ENCODE measurements around the gene SLC17A8.
A peak's percentile ranks its signal among the peaks of the same experiment; 100 is the strongest.

Gene SLC17A8

DNA sequence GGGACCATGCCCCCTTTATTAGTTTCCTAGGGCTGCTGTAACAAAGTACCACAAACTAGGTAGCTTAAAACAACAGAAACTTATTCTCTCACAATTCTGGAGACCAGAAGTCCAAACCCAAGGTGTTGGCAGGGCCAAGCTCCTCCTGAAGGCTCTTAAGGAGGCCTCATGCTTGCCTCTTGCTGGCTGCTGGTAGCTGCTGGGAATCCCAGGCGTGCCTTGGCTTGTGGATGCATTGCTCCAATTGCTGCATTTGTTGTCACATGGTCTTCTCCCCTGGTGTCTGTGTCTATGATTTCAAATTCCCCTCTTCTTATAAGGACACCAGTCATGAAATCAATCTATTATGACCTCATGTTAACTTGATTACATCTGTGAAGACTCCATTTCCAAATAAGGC, 11.2 kb downstream of the SLC17A8 start:
- Histone ChIP-seq H3K9me3 (ENCODE audit: control insufficient read depth, insufficient read depth, low read length) (peaks cover 5% of the 10 kb centered on the region; the same call in 1 of the 2 replicates), H3K36me3 (ENCODE audit: control insufficient read depth, insufficient read depth, low read length) (no peaks in the 10 kb centered on the region), H3K4me3 (ENCODE audit: low read depth, low read length) (no peak overlapping the region), H3K9ac (ENCODE audit: low read depth, low read length) (no peak overlapping the region), H3K27me3 (ENCODE audit: control insufficient read depth, insufficient read depth, low read length) (no peaks in the 10 kb centered on the region), H3K27ac (ENCODE audit: low read depth, low read length) (no peak overlapping the region), H3K4me1 (ENCODE audit: control insufficient read depth, insufficient read depth, low read length) (peaks cover 24% of the 10 kb centered on the region)

DNA sequence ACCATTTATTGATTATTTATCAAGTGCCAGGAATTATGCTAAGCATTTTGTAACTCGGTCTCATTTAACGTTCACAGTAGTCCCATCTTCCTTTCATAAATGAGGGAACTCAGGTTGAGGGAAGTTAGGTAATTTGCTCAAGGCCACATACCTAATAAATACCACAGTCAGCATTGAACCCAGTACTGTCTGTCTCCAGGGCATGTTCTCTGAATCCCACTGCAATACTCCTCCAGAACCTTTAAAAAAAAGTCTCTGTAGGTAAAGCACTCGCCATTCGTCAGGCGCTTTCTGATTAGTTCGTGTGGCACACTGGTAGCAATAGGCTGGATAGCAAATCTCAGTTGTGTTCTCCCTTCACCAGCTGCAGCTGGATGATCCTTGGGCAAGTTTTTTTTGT, 14.3 kb downstream of the SLC17A8 start:
- no peak overlapping the region for H3K27ac ChIP-seq (ENCODE audit: low read depth, low read length)
- H3K4me3 ChIP-seq (ENCODE audit: low read depth, low read length), result no peak overlapping the region
- H3K9ac ChIP-seq (ENCODE audit: low read depth, low read length), result no peak overlapping the region
- H3K36me3 ChIP-seq (ENCODE audit: control insufficient read depth, insufficient read depth, low read length), result no peaks in the 10 kb centered on the region
- H3K27me3 ChIP-seq (ENCODE audit: control insufficient read depth, insufficient read depth, low read length), result peaks cover 3% of the 10 kb centered on the region; the same call in 1 of the 2 replicates
- H3K4me1 ChIP-seq (ENCODE audit: control insufficient read depth, insufficient read depth, low read length), result peaks cover 38% of the 10 kb centered on the region
- H3K9me3 ChIP-seq (ENCODE audit: control insufficient read depth, insufficient read depth, low read length), result peaks cover 5% of the 10 kb centered on the region; the same call in 1 of the 2 replicates

DNA sequence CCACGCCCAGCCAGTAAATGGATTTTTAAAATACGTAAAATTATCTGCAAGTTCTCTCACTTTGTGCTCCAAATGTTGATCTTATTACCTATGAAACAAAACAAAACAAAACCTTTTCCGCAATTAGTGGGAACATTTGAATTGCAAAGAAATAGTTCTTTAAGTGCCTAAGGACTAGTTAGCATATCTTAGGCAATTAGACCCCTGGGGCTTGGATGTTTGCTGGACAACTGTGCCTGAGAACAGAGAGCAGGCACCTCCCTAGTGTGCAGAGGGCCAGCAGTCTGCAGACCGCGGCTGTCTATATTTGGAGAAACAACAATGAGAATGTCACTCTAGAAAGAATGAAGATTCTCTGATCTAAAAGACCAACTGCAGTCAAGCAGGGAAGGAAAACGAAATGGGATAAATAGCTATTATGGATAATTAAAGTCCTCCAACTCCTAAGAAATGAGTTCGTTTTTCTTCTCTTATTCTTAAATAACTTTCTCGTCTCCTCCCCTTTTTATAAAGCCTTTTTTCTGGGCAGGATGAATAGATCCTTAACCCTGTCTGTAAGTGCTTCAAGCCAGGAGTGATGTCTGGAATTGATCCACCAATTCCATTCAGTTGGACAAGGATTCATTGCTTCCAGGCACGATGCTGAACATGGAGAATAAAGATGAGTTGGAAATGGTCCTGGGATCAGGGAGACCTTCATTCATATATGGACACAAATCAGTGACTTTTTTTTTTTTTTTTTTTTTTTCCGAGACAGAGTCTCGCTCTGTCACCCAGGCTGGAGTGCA, 16.2 kb downstream of the SLC17A8 start:
- Histone ChIP-seq H3K4me1 (ENCODE audit: control insufficient read depth, insufficient read depth, low read length) (peaks cover 38% of the 10 kb centered on the region), H3K36me3 (ENCODE audit: control insufficient read depth, insufficient read depth, low read length) (no peaks in the 10 kb centered on the region), H3K4me3 (ENCODE audit: low read depth, low read length) (no peak overlapping the region), H3K9ac (ENCODE audit: low read depth, low read length) (no peak overlapping the region), H3K9me3 (ENCODE audit: control insufficient read depth, insufficient read depth, low read length) (peaks cover 5% of the 10 kb centered on the region; the same call in 1 of the 2 replicates), H3K27me3 (ENCODE audit: control insufficient read depth, insufficient read depth, low read length) (peaks cover 3% of the 10 kb centered on the region; the same call in 1 of the 2 replicates), H3K27ac (ENCODE audit: low read depth, low read length) (peak overlapping the region; percentile 25)

DNA sequence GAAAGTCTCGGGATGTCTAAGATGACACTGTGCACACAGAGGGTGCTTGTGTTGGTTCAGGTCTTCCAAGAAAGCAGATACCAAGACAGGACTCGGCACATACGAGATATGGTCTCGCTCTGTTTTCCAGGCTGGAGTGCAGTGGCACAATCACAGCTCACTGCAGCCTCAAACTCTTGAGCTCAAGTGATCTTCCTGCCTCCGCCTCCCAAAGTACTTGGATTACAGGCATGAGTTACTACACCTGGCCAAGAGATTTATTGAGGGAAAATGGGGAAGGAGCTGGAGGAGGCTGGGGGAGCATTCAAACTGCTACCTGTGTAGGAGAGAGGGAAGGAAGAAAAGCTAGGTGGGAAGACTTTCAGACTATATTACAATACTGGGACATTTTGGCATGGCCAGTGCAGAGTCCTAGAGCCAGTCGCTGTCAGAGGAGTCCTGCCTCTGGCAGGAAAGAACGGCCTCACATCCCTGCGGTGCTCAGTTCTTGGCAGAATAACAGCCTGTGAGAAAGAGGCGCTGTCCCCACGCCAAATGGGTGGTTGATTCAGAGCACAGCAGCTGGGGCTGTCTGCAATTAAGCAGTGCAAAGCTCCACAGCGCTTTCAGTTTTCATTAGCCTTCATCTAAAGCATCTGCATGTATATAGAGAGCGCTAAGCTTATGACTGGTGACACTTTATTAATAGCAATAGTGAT, 18.3 kb downstream of the SLC17A8 start:
- Histone ChIP-seq H3K27ac (ENCODE audit: low read depth, low read length) (no peak overlapping the region), H3K36me3 (ENCODE audit: control insufficient read depth, insufficient read depth, low read length) (no peaks in the 10 kb centered on the region), H3K9me3 (ENCODE audit: control insufficient read depth, insufficient read depth, low read length) (no peaks in the 10 kb centered on the region), H3K27me3 (ENCODE audit: control insufficient read depth, insufficient read depth, low read length) (peaks cover 3% of the 10 kb centered on the region; the same call in 1 of the 2 replicates), H3K4me1 (ENCODE audit: control insufficient read depth, insufficient read depth, low read length) (peaks cover 38% of the 10 kb centered on the region), H3K4me3 (ENCODE audit: low read depth, low read length) (no peak overlapping the region), H3K9ac (ENCODE audit: low read depth, low read length) (no peak overlapping the region)

DNA sequence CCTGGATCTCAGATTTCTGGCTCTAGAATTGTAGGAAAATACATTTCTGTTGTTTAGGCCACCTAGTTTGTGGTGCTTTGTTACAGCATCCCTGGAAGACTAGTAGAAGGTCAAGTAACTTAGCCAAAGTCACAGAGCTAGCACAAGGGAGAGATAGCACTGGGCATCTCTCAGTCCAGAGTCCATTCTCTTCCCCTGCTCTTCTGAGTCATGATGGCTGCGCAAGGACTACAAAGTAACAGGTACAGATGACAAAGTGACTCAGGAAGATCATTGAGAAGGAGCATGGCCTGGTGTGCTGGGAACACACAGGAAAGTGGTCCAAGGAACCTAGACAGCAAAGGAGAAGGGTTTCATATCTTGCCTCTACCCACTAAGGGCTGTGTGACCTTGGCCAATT, 19.3 kb downstream of the SLC17A8 start:
- Histone ChIP-seq H3K4me3 (ENCODE audit: low read depth, low read length) (no peak overlapping the region), H3K27ac (ENCODE audit: low read depth, low read length) (no peak overlapping the region), H3K4me1 (ENCODE audit: control insufficient read depth, insufficient read depth, low read length) (peaks cover 31% of the 10 kb centered on the region), H3K27me3 (ENCODE audit: control insufficient read depth, insufficient read depth, low read length) (peaks cover 3% of the 10 kb centered on the region; the same call in 1 of the 2 replicates), H3K9ac (ENCODE audit: low read depth, low read length) (no peak overlapping the region), H3K36me3 (ENCODE audit: control insufficient read depth, insufficient read depth, low read length) (no peaks in the 10 kb centered on the region), H3K9me3 (ENCODE audit: control insufficient read depth, insufficient read depth, low read length) (no peaks in the 10 kb centered on the region)

DNA sequence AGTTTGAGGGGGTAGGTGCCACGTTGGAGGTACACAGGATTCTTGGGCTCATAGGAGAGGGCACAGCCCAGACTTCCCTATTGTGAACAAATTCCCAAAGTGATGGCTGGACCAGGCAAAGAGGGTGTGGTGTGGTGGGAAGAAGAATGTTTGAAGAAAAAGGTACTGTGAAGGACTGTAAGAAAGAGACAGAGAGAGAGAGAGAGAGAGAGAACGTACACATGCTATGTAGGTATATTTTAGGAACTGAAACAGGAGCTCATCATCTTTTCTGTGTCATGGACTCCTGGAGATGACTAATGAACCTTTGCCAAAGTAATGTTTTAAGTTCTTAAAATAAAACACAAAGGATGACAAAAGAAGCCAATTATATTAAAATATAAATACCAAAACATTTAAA, 24.5 kb downstream of the SLC17A8 start:
- H3K4me3 ChIP-seq (ENCODE audit: low read depth, low read length), result no peak overlapping the region
- no peaks in the 10 kb centered on the region for H3K36me3 ChIP-seq (ENCODE audit: control insufficient read depth, insufficient read depth, low read length)
- H3K4me1 ChIP-seq (ENCODE audit: control insufficient read depth, insufficient read depth, low read length), result no peaks in the 10 kb centered on the region
- H3K9me3 ChIP-seq (ENCODE audit: control insufficient read depth, insufficient read depth, low read length), result no peaks in the 10 kb centered on the region
- no peak overlapping the region for H3K9ac ChIP-seq (ENCODE audit: low read depth, low read length)
- H3K27ac ChIP-seq (ENCODE audit: low read depth, low read length), result no peak overlapping the region
- no peaks in the 10 kb centered on the region for H3K27me3 ChIP-seq (ENCODE audit: control insufficient read depth, insufficient read depth, low read length)

DNA sequence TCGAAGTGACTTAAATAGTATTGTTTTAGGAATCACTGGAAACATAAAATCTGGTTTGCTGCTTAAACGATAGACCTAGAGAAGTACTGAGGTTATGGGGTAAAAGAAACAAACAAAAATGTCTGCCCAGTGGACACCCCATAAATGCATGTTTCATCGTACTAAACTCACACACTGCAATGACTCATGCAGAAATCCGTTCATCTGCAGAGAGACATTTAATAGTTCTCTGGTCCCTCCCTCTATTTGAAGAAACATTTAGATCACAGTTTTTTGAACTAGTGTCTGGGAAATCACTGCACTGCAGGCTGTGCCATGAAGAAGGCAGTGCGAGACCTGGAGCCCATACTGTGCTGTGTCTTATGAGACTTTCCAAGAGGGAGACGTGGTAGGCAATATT, 25.5 kb downstream of the SLC17A8 start:
- no peaks in the 10 kb centered on the region for H3K27me3 ChIP-seq (ENCODE audit: control insufficient read depth, insufficient read depth, low read length)
- no peak overlapping the region for H3K9ac ChIP-seq (ENCODE audit: low read depth, low read length)
- H3K36me3 ChIP-seq (ENCODE audit: control insufficient read depth, insufficient read depth, low read length), result no peaks in the 10 kb centered on the region
- H3K27ac ChIP-seq (ENCODE audit: low read depth, low read length), result no peak overlapping the region
- no peaks in the 10 kb centered on the region for H3K4me1 ChIP-seq (ENCODE audit: control insufficient read depth, insufficient read depth, low read length)
- H3K4me3 ChIP-seq (ENCODE audit: low read depth, low read length), result no peak overlapping the region
- no peaks in the 10 kb centered on the region for H3K9me3 ChIP-seq (ENCODE audit: control insufficient read depth, insufficient read depth, low read length)

DNA sequence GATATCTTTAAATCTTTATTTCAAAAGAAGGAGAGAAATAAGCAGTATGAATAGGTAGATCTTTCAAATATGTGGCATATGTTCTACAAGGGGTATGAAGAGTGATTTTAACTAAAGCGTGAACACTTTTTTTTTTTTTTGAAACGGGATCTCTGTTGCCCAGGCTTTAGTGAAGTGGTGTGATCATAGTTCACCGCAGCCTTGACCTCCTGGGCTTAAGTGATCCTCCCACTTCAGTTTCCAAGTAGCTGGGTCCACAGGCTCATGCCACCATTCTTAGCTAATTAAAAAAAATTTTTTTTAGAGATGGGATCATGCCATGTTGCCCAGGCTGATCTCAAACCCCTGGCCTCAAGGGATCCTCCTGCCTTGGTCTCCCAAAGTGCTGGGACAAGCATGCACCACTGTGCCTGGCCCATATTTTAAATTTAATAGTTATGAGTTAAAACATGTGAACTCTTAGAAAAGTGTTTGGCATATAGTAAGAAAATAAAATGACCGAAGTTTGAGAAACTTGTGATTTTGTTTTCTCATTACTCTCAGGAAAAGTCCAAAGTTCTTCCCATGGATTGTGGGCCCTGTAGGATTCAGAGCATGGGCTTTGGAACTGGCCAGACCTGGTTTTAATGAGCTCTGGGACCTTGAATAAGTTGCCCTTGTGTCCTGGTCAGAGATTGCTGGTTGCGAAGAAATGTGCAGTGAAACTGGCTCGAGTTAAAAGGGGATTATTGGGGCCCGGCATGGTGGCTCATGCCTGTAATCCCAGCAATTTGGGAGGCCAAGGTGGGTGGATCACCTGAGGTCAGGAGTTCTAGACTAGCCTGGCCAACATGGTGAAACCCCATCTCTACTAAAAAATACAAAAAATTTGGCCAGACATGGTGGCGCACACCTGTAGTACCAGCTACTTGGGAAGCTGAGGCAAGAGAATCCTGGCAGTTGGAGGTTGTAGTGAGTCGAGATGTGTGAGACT, 27.0 kb downstream of the SLC17A8 start:
- H3K36me3 ChIP-seq (ENCODE audit: control insufficient read depth, insufficient read depth, low read length), result no peaks in the 10 kb centered on the region
- H3K9me3 ChIP-seq (ENCODE audit: control insufficient read depth, insufficient read depth, low read length), result no peaks in the 10 kb centered on the region
- no peak overlapping the region for H3K27ac ChIP-seq (ENCODE audit: low read depth, low read length)
- H3K4me1 ChIP-seq (ENCODE audit: control insufficient read depth, insufficient read depth, low read length), result no peaks in the 10 kb centered on the region
- H3K4me3 ChIP-seq (ENCODE audit: low read depth, low read length), result no peak overlapping the region
- H3K27me3 ChIP-seq (ENCODE audit: control insufficient read depth, insufficient read depth, low read length), result no peaks in the 10 kb centered on the region
- no peak overlapping the region for H3K9ac ChIP-seq (ENCODE audit: low read depth, low read length)

DNA sequence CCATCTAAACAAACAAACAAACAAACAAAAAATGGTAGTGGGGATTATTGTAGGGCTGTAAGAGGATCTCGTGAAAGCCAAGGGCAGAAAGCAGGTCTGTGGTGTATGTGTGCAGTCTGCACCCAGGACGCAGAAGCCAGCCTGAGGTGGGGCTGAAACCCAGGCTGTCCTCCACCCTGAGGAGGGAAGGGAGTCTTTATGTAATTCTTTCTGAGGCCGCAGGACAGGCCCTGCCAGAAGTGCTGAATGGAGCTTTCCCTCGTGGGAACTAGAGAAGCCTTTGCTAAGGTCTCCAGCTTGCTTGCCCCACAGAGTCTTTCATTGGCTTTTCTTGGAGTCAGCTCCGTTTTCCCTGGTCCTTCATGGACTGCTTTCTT, 27.7 kb downstream of the SLC17A8 start:
- Histone ChIP-seq H3K4me3 (ENCODE audit: low read depth, low read length) (no peak overlapping the region), H3K9ac (ENCODE audit: low read depth, low read length) (no peak overlapping the region), H3K4me1 (ENCODE audit: control insufficient read depth, insufficient read depth, low read length) (no peaks in the 10 kb centered on the region), H3K9me3 (ENCODE audit: control insufficient read depth, insufficient read depth, low read length) (no peaks in the 10 kb centered on the region), H3K27ac (ENCODE audit: low read depth, low read length) (no peak overlapping the region), H3K27me3 (ENCODE audit: control insufficient read depth, insufficient read depth, low read length) (no peaks in the 10 kb centered on the region), H3K36me3 (ENCODE audit: control insufficient read depth, insufficient read depth, low read length) (no peaks in the 10 kb centered on the region)

DNA sequence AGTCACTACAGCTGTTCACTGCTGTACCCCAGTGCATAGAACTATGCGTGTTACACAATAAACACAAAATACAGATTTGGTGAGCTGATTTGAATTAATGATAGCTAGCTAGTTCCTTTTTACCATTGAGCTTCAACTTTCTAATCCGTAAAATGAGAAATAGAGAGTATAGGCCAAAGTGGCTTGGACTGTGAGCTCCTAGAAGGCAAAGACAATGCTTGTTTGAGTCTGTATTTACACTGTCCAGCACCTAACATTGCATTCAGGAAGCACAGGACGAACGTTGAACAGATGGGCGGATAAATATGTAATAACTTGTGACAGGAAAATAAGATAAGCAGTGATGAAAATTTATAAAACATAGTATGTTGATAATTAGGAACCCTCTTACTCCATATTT, 31.5 kb downstream of the SLC17A8 start:
- no peaks in the 10 kb centered on the region for H3K27me3 ChIP-seq (ENCODE audit: control insufficient read depth, insufficient read depth, low read length)
- no peak overlapping the region for H3K4me3 ChIP-seq (ENCODE audit: low read depth, low read length)
- no peak overlapping the region for H3K9ac ChIP-seq (ENCODE audit: low read depth, low read length)
- H3K27ac ChIP-seq (ENCODE audit: low read depth, low read length), result no peak overlapping the region
- no peaks in the 10 kb centered on the region for H3K4me1 ChIP-seq (ENCODE audit: control insufficient read depth, insufficient read depth, low read length)
- H3K36me3 ChIP-seq (ENCODE audit: control insufficient read depth, insufficient read depth, low read length), result no peaks in the 10 kb centered on the region
- no peaks in the 10 kb centered on the region for H3K9me3 ChIP-seq (ENCODE audit: control insufficient read depth, insufficient read depth, low read length)

All from HUES48 (cell line).